ENCODE results near the gene DPPA5.
A peak's percentile ranks its signal among the peaks of the same experiment; 100 is the strongest.
"Not testable (repeated sequence)": the region's sequence is repeated elsewhere in the genome, so short reads cannot be mapped to it uniquely, and the experiment has no call there.

The DPPA5 gene

GRCh38 chr6:73363537-73363875 is 9.4 kb upstream of the DPPA5 start:
- no peak for DNase-seq

DNA sequence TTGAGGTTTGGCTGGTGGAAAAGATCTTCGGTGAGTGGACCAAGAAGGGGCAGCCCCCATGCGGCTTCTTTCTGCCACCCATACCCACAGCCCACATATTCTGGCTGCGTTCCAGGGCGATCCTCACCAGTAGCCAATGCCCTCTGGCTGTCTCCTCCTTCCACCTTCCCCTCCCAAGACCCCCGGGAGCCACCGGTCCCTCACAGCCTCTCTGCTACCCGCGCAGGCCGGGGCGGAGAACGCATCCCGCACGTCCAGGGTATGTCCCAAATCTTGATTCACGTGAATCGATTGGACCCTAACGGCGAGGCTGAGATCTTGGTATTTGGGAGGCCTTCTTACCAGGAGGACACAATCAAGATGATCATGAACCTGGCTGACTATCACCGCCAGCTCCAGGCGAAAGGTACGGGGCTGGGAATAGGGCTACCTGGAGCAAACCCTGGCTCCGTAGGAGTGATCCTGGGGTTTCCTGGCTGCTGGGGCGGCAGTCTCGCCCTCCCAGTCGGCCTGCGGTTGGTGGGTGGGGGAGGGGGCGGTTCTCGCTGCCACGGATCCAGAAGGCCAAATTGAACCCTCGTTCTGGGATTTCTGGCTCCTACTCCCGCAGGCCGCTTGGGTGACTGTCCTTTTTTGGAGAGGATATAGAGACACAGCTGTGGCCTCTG is 8.9 kb upstream of the DPPA5 start:
- DNase-seq = no peak

- DNase-seq = no peak
These were observed 8.3 kb upstream of the DPPA5 start, which contains the start of gene KHDC3L for GRCh38 chr6:73362358-73362757. TSS of gene KHDC3L (plus strand) at chr6:73362658. CDS start at chr6:73362730, 72 bp downstream.

DNA sequence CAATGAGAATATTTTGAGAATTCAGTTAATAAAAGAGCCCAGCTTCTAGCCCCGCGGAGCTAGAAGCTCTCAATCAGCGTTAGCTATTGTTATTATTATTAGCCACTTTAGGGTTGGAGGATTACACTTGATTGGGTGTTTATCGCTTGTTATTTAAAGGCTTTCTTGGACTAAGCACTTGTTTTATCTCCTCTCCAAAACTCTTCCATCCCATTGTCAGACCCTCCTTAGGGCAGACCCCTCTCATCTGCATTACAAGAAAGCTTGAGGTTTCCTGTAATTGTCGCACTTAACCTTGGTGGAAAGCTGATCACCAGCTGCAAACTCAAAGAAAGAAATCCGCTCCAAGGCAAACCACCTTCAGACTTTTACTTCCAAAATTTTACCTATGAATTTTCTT is 4.8 kb downstream of the DPPA5 start:
- no peak for DNase-seq

- DNase-seq = no peak
These were observed 5.4 kb downstream of the DPPA5 start for GRCh38 chr6:73348550-73349204.

DNA sequence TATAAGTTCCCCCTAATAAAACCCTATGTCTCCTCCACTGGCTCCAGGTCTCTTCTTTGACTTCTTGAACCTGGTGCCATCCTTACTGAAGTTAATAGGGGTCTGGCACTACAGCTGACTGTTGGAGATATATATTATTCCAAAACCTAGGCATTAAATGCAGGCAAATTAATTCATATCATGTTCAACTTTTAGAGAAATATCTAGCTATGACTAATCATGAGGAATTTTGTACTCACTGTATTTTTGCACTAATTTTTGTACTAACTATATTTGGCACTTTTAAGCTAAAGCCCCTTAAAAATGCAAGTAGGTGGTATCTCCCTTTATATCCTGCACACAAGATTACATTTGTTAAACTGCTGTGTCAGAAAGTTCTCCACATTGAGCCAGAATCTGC is 10.9 kb downstream of the DPPA5 start:
- no peak for DNase-seq

DNA sequence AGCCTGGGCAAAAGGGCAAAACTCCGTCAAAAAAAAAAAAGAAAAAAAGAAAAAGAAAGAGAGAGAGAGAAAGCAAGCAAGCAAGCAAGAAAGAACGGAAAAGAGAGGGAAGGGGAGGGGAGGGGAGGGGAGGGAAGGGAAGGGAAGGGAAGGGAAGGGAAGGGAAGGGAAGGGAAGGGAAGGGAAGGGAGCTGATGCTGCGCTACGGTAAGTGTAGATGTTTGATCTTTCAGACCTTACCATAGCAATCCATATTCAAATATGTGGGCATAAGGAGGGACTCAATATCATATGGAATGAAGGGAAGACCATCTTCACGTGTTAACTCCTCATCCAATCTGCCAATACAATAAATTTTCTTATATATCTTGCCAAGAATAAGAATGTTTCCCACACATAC is 11.9 kb downstream of the DPPA5 start:
- no peak for DNase-seq

DNA sequence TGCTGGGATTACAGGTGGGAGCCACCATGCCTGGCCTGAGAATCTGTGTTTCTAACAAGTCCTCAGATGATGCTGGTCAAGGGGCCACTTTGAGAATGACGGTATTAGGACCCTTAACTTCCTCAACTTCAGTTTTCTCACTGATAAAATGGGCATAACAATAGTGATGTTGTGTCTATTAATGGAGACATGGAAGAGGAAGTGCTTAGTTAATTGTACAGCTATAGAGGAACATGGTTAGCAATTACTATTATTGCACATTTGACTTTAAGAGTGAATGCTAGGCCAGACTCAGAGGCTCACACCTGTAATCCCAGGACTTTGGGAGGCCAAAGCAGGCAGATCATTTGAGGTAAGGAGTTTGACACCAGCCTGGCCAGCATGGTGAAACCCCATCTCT is 12.7 kb downstream of the DPPA5 start:
- no peak for DNase-seq

DNA sequence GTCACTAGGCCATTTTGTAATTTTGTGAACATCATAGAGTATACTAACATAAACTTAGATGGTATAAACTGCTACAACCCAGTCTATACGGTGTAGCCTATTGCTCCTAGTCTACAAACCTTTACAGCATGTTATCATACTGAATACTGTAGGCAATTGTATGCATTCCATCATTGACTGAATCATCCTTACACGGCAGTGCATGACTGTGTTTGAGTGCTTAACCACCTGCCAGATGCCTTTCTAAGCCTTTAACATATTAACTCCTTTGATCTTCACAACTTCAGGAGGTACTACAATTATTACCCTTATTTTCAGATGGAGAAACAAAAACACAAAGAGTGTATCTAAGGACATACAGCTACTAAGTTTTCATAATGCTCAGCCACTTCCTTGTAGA is 14.0 kb downstream of the DPPA5 start:
- DNase-seq = no peak

DNA sequence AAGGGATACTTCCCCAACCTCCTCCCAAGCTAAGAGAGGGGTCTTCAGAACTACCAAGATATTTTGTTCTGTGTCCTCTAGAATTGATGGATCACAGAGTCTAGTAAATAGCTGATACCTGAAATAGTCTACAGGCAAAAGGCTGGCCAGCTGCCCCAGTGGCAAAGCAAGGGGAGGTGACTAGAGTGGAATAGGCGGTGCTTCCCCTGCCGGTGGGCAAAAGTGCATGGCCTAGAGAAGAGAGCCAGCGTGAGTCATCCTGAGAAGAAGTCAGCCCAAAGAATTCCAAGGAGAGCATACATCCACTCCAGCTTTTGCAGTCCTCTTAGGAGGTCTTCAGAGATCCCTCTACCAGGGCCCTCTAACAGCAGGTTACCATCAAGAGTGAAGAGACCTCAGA is 14.7 kb downstream of the DPPA5 start:
- DNase-seq = no peak

GRCh38 chr6:73329201-73329600 is 24.9 kb downstream of the DPPA5 start:
- no peak for DNase-seq

- no peak for DNase-seq
These were observed 25.3 kb downstream of the DPPA5 start for GRCh38 chr6:73328790-73329189.

DNA sequence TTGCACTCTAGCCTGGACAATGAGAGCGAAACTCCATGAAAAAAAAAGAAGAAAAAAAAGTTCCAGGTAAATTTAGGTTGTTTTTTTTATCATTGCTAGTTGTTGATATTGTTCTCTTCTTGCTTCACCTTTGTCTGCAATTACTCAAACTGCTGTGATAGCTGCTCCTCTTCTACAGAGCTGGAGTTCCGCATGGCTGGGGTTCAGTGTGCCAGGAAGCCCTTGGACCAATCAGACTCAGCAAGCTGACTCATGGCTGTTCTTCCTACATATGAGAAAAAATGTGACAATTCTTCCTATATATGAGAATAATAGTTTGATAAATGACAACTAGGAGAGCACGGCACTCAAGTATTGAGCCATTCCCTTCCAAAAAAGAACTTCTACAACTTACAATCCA is 28.4 kb downstream of the DPPA5 start:
- no peak for DNase-seq

DNA sequence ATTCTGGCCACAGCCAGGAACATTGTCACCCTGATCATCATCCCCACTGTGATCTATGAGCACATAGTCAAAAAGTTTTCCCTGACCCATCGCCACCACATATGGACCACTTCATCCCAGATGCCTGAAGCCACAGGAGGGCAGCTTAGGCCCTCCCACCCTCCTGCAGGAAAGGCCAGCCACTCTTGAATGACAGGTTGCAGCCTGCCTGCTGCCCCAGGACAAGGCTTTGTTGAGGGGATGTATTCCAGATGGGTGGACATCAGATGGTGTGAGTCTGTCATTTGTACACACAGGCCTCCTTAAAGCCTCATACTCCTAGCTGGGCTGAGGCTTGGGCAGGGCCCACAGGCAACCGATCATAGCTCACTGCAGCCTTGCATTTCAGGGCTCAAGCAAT is 30.8 kb downstream of the DPPA5 start:
- DNase-seq = no peak

- DNase-seq = no peak
These were observed 39.2 kb downstream of the DPPA5 start for GRCh38 chr6:73314577-73315492.

- not testable (repeated sequence) for DNase-seq
These were observed 43.6 kb downstream of the DPPA5 start for GRCh38 chr6:73310503-73310845.

GRCh38 chr6:73309785-73310502 is 44.1 kb downstream of the DPPA5 start:
- DNase-seq = peak; percentile 70

DNA sequence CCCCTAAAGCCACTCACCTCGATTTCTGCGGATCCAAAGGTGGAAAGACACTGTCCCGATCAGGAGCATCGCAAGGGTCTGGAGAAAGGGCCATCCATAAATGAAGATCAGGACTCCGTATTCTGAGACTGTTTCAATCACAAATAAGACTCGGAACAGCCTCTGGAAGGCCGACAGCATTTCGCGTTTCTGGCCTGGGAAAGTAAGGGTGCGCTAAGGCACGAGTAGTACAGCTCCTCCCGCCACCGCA is 44.6 kb downstream of the DPPA5 start:
- no peak for DNase-seq

DNA sequence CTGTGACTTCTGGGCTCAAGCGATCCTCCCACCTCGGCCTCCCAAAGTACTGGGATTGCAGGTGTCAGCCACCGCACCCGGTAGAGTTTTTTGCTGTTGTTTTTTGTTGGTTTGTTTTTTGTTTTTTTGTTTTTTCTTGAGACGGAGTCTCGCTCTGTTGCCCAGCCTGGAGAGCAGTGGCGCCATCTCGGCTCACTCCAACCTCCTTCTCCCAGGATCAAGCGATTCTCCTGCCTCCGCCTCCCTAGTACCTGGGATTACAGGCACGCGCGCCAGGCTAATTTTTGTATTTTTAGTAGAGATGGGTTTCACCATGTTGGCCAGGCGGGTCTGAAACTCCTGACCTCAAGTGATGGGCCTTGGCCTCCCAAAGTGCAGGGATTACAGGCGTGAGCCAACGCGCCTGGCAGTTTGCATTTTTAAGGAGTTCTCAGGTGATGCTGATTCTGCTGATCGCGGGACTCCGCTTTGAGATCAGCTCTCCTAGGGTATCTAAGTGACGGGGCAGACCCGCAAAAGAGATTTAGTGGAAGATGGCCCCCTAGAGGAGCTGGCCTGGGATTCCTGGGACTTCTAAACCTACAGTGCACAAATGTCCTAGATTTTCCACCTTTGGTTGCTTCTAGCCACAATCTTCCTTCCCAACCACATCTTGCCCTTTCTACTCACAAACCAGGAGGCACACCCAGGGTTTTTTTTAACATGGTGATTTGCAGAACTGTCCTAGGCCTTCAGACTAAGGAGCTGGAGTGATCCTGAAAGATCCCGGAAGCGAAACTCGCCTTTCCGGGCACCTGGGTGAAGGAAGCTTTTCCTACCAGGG is 45.2 kb downstream of the DPPA5 start:
- DNase-seq = no peak

DNA sequence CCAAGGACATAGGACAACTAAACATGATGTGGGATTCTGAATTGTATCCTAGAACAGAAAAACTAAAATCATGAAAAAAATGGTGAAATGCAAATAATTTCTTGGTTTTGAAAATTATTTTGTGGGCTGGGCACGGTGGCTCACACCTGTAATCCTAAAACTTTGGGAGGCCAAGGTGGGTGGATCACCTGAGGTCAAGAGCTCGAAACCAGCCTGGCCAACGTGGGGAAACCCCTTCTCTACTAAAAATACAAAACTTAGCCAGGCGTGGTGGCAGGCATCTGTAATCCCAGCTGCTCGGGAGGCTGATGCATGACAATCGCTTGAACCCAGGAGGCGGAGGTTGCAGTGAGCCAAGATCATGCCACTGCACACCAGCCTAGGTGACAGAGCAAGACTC is 50.3 kb downstream of the DPPA5 start:
- not testable (repeated sequence) for DNase-seq
